Gastrocnemius medialis (tissue), 4 donors: ENCODE data around the gene GPR82.

ENCODE experiments used
- POLR2A ChIP-seq, 2 donors: fragments of 450-650 bp; IDR thresholded peaks; one replicate each; pipeline ENCODE4 v1.6.1; 2017; ENCODE audit warnings: antibody characterized with exemption in 2 of 2, mild to moderate bottlenecking in 2 of 2, moderate library complexity in 2 of 2
- TF ChIP-seq, protein P1 (sequence below), 5 experiments: fragments of 450-650 bp in 3 of 5; fragments of 200-600 bp in 2 of 5; sonication (generic) in 2 of 5; IDR thresholded peaks in 4 of 5; conservative IDR thresholded peaks in 1 of 5; 1 replicate in 4 of 5; 2 replicates in 1 of 5; pipeline ENCODE4 v1.5.1; 2016 to 2019; ENCODE audit warnings: antibody characterized with exemption in 5 of 5, mild to moderate bottlenecking in 3 of 5, moderate library complexity in 3 of 5

DNA sequence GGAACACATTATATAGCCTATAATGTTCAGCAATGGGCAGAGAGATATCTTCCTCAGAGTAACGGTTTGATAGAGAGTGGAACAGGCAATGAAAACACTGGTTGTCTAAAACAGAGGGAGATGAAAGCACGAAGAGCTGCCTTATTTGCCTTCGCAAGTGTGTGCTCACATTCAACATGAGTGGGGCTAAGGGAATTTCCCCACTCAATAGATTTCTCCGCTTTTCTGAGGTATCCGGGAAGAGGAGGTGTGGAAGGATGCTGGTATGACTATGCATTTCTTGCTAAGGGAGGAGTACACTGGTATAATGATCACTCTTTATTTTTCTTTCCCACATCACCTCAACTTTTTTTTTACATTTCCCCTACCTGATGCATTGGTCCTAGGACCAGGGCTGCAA, 7.8 kb upstream of the GPR82 start:
- TF ChIP-seq, protein P1, sequence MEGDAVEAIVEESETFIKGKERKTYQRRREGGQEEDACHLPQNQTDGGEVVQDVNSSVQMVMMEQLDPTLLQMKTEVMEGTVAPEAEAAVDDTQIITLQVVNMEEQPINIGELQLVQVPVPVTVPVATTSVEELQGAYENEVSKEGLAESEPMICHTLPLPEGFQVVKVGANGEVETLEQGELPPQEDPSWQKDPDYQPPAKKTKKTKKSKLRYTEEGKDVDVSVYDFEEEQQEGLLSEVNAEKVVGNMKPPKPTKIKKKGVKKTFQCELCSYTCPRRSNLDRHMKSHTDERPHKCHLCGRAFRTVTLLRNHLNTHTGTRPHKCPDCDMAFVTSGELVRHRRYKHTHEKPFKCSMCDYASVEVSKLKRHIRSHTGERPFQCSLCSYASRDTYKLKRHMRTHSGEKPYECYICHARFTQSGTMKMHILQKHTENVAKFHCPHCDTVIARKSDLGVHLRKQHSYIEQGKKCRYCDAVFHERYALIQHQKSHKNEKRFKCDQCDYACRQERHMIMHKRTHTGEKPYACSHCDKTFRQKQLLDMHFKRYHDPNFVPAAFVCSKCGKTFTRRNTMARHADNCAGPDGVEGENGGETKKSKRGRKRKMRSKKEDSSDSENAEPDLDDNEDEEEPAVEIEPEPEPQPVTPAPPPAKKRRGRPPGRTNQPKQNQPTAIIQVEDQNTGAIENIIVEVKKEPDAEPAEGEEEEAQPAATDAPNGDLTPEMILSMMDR (IDR thresholded peaks at IDR 0.05 in 4 of 5, conservative IDR thresholded peaks at IDR 0.05 in 1 of 5): no peak
- TF ChIP-seq POLR2A (IDR thresholded peaks at IDR 0.05): no peak
